ENCODE results near the gene ICE2.

The ICE2 gene

DNA sequence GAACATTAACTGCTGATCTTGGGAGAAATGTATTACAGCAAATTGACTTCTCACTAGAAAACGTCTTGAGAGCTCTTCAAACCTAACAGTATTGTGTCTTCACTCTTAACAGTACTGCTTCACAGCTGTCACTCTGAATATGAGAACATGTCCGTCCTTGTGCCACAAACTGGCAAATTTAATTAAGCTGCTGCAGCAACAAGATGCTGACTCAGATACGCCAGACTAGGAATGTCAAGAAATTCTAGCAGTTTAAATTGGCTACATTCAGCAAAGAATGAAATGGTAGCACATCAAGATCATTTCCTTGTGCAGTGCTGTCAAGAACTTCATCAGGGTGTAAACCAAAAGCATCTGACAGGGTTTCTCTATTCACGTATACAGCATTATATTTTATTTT is 7.6 kb downstream of the ICE2 start:
- peaks cover 99% of the 10 kb centered on the region for H3K36me3 ChIP-seq (ENCODE audit: low read depth)
- ATAC-seq (ENCODE audit: low read depth) (no peak), DNase-seq (ENCODE audit: low spot score) (no peak)
- no peak overlapping the region for H3K4me3 ChIP-seq (ENCODE audit: severe bottlenecking)
- no peaks in the 10 kb centered on the region for H3K9me3 ChIP-seq (ENCODE audit: severe bottlenecking)
- peaks cover 33% of the 10 kb centered on the region for H3K4me1 ChIP-seq (ENCODE audit: insufficient read depth, poor library complexity, severe bottlenecking)
- H3K27ac ChIP-seq (ENCODE audit: poor library complexity, severe bottlenecking) = no peak overlapping the region
- no peaks in the 10 kb centered on the region for H3K27me3 ChIP-seq (ENCODE audit: insufficient read depth, poor library complexity, severe bottlenecking)
- TF ChIP-seq, protein P1, sequence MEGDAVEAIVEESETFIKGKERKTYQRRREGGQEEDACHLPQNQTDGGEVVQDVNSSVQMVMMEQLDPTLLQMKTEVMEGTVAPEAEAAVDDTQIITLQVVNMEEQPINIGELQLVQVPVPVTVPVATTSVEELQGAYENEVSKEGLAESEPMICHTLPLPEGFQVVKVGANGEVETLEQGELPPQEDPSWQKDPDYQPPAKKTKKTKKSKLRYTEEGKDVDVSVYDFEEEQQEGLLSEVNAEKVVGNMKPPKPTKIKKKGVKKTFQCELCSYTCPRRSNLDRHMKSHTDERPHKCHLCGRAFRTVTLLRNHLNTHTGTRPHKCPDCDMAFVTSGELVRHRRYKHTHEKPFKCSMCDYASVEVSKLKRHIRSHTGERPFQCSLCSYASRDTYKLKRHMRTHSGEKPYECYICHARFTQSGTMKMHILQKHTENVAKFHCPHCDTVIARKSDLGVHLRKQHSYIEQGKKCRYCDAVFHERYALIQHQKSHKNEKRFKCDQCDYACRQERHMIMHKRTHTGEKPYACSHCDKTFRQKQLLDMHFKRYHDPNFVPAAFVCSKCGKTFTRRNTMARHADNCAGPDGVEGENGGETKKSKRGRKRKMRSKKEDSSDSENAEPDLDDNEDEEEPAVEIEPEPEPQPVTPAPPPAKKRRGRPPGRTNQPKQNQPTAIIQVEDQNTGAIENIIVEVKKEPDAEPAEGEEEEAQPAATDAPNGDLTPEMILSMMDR (IDR thresholded peaks at IDR 0.05; ENCODE audit: poor library complexity, severe bottlenecking) = no peak

DNA sequence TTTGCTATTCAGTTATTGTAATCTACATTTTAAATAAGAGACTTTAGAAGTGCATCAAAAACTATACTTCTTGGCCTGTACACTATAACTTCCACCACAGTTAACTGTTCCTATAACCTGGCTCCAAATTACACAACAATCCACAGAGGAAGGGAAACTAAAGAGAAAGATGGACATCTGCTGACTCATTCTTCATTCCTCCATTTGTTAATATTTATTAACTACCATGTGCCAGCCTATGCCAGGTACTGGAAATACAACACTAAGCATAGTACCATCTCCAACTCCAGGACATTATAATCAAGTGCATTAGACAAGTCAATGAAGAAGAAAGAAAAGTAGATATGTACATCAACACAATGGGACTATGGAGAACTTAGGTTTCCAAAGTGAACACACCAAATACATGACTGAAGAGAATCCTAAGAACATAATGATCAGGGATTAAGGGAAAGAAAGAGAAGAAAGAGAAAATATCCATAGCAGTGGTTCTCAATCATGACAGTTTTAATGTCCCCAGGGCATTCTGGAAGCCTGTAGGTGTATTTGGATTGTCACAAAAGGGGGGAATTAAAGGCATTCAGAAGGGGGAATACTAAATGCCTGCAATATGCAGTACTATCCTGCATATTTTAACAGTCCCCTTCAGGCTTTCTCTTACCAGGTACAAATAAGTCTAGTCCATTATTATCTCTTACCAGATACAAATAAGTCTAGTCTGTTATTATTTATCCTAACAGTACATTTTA is 8.9 kb downstream of the ICE2 start:
- DNase-seq (ENCODE audit: low spot score) (no peak), ATAC-seq (ENCODE audit: low read depth) (peak; percentile 78)
- H3K4me1 ChIP-seq (ENCODE audit: insufficient read depth, poor library complexity, severe bottlenecking) = peaks cover 27% of the 10 kb centered on the region
- peaks cover 95% of the 10 kb centered on the region for H3K36me3 ChIP-seq (ENCODE audit: low read depth)
- no peaks in the 10 kb centered on the region for H3K9me3 ChIP-seq (ENCODE audit: severe bottlenecking)
- TF ChIP-seq, protein P1 (IDR thresholded peaks at IDR 0.05; ENCODE audit: poor library complexity, severe bottlenecking) = no peak
- H3K4me3 ChIP-seq (ENCODE audit: severe bottlenecking) = no peak overlapping the region
- no peaks in the 10 kb centered on the region for H3K27me3 ChIP-seq (ENCODE audit: insufficient read depth, poor library complexity, severe bottlenecking)
- peak overlapping the region; percentile 23 for H3K27ac ChIP-seq (ENCODE audit: poor library complexity, severe bottlenecking)

DNA sequence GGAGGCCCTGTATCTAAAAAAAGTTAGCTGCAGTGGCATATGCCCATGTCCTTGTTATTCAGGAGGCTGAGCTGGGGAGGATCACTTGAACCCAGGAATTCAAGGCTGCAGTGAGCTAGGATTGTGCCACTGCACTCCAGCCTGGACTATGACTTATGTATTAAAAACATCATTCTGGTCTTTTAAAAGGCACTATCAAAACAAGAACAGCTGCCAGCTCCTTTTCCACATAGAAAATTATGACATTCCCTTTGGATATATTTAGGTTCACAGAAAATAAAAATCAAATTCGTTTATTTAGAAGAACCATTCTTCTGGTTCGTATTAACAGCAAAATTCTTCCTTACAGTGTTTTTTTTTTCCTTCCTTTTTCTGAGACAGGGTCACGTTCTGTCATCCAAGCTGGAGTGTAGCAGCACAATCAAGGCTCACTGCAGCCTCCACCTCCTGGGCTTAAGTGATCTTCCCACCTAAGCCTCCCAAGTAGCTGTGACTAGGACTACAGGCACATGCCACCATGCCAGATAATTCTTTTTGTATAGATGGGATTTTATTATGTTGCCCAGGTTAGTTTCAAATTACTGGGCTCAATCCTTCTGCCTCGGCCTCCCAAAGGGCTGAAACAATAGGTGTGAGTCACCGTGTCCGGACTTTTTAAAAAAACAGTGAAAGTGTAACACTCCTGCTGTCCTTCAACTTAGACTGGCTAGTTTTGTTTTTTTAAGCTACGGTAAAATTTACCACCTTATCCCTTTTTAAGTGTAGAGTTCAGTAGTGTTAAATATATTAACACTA is 13.9 kb downstream of the ICE2 start:
- DNase-seq (ENCODE audit: low spot score) (no peak), ATAC-seq (ENCODE audit: low read depth) (peak; percentile 67)
- Histone ChIP-seq H3K27ac (ENCODE audit: poor library complexity, severe bottlenecking) (peak overlapping the region; percentile 1), H3K36me3 (ENCODE audit: low read depth) (peaks cover 83% of the 10 kb centered on the region), H3K27me3 (ENCODE audit: insufficient read depth, poor library complexity, severe bottlenecking) (no peaks in the 10 kb centered on the region), H3K9me3 (ENCODE audit: severe bottlenecking) (no peaks in the 10 kb centered on the region), H3K4me1 (ENCODE audit: insufficient read depth, poor library complexity, severe bottlenecking) (peaks cover 9% of the 10 kb centered on the region), H3K4me3 (ENCODE audit: severe bottlenecking) (no peak overlapping the region)
- TF ChIP-seq, protein P1 (IDR thresholded peaks at IDR 0.05; ENCODE audit: poor library complexity, severe bottlenecking) = no peak

DNA sequence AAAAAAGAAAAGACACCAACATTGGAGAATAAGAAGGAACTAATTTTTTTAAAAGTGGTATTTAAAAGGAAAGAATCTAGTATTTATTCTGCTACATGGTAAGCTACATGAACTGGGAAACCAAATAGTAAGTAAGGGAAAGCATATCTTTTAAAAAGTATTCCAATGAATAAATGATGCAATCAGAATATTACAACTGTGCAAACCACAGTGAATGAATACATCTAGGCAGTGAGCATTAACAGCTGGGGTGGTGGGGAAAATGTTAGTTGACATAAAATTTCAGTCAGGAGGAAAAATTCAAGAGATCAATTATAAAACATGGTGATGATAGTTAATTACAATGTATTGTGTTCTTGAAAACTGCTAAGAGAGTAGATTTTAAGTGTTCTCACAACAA is 16.9 kb downstream of the ICE2 start:
- Histone ChIP-seq H3K27ac (ENCODE audit: poor library complexity, severe bottlenecking) (no peak overlapping the region), H3K36me3 (ENCODE audit: low read depth) (peaks cover 79% of the 10 kb centered on the region), H3K27me3 (ENCODE audit: insufficient read depth, poor library complexity, severe bottlenecking) (no peaks in the 10 kb centered on the region), H3K4me1 (ENCODE audit: insufficient read depth, poor library complexity, severe bottlenecking) (peaks cover 4% of the 10 kb centered on the region), H3K9me3 (ENCODE audit: severe bottlenecking) (no peaks in the 10 kb centered on the region), H3K4me3 (ENCODE audit: severe bottlenecking) (no peak overlapping the region)
- TF ChIP-seq, protein P1 (IDR thresholded peaks at IDR 0.05; ENCODE audit: poor library complexity, severe bottlenecking) = no peak
- DNase-seq (ENCODE audit: low spot score) = no peak
- no peak for ATAC-seq (ENCODE audit: low read depth)

Data from RWPE2 (cell line).